ENCODE measurements around the gene STYXL1.
"Not testable (repeated sequence)": the region's sequence is repeated elsewhere in the genome, so short reads cannot be mapped to it uniquely, and the experiment has no call there.

STYXL1 gene

DNA sequence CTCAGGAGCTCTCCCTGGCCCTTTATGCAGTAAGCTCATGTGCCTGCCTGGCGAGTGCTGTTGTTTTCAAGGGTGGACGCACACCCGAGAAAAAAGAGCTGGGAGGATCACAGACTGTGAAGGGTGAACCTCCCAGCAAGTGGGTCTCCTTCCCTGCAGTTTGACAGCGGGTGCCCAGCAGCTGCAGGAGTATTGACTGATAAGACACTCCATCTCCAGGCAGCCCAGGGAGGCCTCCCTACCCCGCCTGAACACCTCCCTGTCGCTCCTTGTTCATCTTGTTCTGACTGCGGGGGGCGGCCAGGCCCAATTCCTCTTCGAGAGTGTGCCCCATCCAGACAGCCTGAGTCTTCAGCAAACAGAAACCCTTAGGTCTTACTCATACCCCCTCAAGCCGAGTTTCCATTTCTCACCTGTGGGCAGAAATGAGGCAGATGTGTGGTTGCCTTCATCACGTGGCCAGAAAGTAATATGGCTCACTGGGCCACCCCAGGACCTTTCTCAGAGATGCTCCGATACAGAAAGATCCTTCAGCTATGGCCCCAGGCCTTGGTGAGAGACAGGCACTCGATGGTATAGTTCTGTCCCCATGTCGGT lies 17.3 kb upstream of the STYXL1 start:
- no peak for DNase-seq

DNA sequence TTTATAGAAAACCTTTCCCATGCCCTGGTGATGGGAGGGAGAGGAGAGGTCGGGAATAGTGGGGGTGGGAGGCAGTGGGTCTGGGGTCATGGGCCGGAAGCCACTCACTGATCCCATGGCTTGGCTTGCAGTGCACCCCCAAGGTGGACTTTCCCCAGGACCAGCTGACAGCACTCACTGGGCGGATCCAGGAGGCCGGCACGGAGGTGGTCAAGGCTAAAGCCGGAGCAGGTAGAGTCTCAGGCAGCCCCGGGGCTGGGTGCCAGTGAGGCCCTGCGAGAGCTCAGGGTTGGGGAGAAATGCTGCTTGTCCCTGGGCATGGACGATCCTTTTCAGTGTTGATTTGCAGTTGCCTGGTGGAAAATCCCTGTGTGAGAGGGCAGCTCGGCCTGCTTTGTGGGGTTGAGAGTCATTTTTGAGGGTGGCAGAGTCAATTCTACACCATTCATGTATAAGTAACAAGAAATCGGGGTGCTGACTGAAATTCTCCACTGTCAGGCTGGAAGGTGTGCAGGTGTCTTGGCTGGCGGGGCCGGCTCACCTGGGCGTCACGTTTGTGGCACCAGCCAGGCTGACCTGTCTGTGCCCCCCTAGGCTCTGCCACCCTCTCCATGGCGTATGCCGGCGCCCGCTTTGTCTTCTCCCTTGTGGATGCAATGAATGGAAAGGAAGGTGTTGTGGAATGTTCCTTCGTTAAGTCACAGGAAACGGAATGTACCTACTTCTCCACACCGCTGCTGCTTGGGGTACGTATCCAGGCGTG lies 16.6 kb upstream of the STYXL1 start:
- no peak for DNase-seq

DNA sequence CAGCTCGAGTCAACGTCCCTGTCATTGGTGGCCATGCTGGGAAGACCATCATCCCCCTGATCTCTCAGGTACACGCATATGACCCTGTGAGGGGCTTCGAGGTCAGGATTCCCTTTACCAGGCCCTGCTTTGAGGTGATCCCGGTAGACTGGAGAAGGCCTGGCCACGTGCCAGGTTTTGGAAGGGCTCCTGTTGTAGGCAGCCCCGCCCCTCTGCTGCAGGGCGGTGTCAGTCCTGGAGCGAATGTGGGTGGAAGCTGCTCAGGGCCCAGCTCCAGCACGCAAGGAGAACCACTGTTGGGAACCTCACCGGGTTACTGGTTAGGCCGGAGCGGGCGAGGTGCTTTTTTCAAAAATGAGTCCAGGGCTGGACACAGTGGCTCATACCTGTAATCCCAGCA lies 15.7 kb upstream of the STYXL1 start:
- no peak for DNase-seq

DNA sequence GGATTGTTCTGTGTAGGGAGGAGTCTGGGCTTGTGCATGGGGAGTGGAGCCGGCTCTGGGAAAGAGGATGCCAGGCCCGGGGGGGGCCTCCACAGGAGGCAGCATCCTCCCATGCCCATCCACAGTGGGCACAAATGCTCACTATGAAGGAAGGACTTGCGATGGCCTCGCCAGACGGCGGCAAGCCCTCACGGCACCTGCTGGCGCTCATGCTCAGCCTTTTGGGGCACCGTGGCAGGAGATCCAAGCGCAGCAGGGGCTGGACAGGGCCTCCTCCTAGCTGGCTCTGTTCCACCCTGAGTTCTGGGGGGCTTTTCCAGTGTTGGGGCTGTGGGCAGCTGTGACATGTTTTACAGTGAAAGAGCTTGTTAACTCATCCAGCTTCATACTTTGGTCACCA lies 15.3 kb upstream of the STYXL1 start:
- DNase-seq = no peak

DNA sequence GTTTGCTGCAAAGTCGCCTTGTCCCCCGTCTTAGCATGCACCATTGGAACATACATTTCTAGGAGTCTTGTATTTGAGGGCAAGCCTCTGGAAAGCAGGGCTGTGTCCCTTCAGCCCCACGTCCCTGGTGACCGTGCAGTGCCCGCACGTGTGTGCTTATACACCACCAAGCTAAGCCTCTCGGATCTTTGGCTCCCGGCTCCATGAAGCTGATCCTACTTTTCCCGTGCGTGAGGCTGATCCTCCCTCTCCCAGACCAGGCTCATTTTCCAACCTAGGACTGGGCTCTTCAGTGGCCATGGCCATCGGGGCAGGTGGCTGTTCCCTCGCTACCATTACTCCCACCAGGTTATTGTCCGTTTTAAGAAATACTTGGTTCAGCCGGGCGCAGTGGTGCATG lies 14.5 kb upstream of the STYXL1 start:
- DNase-seq = no peak

DNA sequence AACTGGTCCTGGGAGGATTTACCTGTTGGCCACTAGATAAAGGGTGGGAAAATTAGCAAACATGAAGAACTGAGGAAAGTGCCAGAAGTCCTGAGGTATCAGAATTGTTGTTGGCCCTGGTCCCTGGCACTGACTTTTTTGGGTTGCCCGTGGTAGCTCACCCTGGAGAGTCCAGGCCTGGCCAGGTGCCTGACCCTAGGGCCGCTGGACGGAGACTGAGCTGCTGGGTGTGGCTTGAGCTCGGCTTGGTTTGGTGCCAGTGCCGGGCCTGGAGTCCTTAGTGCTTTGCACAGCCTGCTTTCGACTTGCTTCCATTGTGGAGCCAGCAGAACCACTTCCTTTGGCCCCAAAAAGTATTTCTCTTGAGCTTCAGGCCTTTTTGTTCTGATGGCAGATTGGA lies 13.0 kb upstream of the STYXL1 start:
- DNase-seq = no peak

DNA sequence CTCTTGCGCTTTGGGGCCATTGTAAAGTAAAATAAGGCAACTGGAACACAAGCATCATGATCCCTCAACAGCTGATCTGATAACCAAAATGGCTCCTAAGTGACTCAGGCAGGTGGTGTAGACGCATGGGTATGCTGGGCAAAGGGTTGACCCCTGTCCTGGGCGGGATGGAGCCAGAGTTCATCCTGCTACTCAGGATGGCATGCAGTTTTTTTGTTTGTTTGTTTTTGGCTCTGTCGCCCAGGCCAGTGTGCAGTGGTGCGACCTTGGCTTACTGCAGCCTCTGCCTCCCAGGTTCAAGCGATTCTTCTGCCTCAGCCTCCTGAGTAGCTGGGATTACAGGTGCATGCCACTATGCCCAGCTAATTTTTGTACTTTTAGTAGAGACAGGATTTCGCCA lies 10.9 kb upstream of the STYXL1 start:
- not testable (repeated sequence) for DNase-seq

DNA sequence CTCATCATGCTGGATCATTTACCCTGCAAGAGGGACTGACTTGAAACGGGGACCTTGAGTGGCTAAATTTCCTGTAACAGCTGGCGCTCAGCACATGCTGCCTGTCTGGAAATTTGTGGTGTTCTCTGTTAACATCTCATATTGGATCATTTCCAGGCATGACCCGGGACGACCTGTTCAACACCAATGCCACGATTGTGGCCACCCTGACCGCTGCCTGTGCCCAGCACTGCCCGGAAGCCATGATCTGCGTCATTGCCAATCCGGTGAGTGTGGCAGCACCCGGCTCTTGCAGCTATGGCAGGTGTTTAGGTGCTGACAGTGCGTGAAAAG lies 10.0 kb upstream of the STYXL1 start:
- DNase-seq = no peak

DNA sequence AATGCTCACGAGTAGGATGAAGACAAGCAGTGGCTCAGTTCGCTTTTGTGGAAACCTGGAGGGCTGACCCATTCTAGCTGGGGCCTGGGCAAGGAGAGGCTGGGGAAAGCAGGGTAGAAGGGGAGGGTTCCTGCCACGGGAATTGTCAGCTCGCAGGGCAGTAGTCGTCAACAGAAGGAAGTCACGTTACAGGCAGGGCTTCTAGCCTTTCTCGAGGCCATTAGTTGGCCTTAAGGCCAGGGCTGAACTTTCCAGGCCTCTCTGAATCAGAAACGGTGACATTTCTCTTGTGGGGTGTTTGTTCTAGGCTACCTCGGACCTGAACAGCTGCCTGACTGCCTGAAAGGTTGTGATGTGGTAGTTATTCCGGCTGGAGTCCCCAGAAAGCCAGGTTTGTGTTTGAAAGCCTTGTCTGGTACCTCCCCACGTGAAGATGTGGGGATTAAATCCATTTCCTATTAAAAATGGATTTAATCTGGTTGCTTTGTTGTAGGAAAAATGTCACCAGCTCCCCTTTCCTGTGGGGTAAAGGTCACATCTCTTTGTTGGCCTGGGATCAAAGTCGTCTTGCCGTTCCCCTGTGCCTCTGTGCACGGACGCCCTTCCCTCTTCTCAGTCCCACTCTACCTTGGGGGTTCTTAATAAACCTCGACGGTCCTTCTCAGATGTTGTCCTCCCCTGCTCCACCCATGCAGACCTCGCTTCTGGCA lies 9.5 kb upstream of the STYXL1 start:
- no peak for DNase-seq

DNA sequence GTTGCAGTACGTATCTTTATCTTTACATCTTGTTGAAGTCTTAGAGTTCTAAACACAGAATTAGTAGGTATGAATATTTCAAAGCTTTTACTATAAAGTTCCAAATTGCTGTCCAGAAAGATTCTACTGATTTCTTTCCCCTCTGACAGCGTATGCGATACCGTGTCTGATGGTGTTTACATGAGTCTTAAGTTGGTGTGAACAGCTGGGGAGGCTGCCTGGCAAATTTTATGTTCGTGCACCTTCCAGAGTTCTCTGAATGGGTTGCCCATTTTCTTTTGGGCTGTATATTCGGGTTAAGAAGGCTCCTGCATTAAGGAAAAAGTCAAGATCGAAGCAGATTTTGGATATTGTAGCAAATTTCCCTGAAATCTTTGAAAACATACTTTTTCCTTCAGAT lies 8.4 kb upstream of the STYXL1 start:
- DNase-seq = no peak

DNA sequence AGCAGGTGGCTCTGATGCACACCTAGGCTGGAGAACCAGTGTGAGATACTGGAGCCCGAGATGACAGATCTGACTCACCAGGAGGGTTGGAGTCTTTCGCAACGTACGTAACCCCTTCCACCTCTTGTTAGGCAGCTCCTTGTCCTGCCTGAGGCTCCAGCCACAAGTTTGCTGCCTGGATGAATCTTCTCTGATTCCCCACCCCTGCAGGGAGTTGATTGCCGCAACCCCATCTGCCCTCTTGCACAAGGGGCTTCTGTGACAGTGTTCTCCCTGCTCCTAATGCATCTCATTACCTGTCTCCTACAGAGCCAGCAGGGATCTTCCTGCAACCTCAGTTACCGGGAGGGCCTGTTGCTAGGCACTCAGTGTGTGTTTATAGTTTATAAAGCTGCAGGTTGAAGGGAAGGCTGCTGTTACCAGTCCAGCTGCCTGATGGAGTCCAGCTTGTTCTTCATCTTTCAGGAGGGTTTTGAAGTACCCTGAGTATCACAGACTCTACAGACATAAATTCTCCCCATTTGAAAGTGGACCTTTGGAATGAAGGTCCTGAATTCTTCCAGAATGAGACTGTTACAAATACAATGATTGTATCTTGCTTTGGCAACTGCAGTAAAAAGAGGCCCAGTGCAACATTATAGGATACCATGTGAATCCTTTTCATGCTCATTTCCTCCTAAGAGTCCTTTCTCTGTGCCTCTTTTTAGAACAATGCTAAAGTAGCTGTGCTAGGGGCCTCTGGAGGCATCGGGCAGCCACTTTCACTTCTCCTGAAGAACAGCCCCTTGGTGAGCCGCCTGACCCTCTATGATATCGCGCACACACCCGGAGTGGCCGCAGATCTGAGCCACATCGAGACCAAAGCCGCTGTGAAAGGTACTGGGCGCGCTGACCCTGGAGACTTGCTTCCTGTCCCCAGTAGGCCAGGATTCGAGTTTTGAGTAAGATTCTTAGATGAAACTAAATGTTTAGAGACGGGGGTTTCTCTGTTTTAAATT lies 6.6 kb upstream of the STYXL1 start:
- no peak for DNase-seq

DNA sequence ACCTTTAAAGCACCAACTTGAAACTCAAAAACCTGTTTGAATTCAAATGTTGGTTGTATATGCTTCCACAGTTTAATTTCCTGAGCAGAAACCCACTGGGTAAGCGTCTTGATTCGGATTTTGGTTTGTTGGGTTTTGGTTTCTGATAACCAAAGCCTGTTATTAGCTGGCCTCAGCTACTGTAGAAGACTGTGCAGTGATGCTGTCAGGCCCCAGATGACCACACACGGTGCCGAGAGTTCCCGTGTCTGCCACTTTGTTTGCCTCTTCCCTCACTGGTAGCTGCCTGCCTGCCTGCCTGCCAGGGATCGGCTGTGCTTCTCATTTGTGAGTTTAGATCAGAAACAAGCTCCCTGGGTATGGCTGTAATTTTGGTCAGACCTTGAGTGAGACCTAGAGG lies 5.7 kb upstream of the STYXL1 start:
- DNase-seq = no peak

DNA sequence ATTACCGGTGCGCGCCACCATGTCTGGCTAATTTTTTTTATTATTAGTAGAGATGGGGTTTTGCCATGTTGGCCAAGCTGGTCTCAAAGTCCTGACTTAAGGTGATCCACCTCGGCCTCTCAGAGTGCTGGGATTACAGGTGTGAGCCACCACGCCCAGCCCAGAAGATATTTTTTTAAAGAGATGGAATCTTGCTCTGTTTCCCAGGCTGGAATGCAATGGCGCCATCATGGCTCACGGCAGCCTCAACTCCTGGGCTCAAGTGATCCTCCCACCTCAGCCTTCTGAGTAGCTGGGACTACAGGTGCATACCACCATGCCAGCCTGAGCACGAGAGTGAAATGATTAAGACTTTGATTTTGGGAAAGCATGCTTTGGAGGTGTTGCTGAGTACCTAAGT lies 4.9 kb upstream of the STYXL1 start:
- DNase-seq = not testable (repeated sequence)

DNA sequence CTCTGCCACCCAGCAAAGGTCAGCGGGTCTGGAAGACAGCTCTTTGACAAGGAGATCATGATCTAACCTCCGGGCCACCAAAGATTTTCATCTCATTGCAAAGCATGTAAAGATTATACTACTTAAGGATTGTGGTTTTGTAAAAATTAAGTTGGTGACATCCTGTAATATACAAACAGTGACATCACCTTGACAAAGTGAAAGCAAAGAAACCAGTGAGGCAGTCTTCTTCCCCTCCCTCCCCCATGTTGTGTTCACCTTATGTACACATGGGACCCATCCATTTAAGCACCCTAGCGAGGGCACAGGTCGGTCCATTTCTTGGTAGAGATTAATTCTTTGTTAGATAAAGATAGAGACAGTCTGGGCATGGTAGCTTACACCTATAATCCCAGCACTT lies 4.0 kb upstream of the STYXL1 start:
- no peak for DNase-seq

DNA sequence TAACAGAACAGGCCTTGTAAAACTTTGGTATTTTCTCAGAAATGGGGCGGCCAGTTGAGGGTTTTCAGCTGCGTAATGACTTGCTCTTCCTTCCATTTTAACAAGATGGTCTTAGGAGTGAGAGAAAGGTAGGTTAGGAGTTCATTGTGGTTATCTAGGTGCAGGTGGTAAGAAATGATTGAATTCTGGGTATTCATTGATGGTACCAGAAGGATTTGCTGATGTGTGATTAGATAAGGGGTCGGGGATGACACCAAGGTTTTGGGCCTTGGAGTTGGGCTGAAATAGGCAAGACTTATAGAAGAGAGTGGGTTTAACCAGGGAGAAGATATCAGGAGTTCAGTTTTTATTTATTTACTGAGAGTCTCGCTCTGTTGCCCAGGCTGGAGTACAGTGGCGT lies 2.7 kb upstream of the STYXL1 start:
- DNase-seq = no peak

DNA sequence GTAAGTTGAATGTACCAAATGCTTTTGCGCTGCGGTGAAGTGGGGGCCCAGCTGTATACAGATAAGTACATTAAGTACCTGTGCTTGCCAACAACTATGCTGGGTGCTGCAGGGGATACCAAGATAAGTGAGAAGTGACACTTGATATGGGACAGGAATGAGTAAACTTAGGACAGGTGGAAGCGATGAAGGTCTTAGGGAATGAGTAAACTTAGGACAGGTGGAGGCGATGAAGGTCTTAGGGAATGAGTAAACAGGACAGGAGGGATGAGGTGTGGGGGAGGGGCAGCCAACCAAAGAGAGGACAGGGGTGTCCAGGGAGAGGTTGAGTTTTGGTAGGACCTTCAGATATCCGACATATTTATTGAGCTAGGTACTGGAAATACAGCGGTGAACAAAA lies 1.5 kb upstream of the STYXL1 start:
- no peak for DNase-seq

DNA sequence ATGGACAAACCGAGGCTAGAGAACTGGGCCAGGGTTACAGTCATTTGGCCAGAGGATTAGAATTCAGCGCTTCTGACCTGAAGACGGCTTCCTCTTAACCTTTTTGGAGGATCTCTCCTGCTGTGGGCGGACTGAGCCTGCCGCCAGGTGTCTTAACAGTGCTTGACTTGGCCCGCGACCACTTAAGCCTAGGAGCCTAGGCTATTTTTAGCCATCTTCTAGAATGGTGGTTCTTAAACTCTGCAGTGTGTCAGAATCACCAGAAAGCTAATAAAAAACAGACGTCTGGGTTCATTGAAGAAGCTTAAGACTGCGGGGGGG lies 828 bp upstream of the STYXL1 start:
- DNase-seq = no peak

DNA sequence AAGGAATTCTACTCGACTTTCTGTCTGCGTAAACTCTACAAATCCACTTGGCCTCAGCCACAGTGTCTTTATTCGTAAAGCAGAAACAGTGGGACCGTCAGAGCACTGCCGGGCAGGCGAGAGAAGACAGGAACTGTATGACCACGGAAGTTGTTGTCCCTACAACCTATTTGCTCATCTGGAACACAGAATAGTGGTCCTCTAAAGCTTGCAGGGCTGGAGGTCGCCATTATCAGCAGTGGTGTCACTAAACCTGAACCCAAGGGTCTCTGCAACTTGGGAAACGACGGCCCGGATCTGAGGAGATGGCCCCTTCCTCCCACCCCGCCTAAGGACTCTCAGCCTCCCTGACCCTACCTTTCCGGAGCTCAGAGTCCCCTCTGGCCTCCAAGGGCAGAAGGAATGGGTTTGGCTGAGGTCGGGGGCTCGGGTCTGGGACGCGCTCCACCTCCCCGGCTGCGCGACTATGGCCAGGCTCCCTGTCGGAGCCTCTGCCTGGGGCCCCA lies 442 bp downstream of the STYXL1 start:
- peak in 1 of 4 experiments; percentile 30 for DNase-seq

DNA sequence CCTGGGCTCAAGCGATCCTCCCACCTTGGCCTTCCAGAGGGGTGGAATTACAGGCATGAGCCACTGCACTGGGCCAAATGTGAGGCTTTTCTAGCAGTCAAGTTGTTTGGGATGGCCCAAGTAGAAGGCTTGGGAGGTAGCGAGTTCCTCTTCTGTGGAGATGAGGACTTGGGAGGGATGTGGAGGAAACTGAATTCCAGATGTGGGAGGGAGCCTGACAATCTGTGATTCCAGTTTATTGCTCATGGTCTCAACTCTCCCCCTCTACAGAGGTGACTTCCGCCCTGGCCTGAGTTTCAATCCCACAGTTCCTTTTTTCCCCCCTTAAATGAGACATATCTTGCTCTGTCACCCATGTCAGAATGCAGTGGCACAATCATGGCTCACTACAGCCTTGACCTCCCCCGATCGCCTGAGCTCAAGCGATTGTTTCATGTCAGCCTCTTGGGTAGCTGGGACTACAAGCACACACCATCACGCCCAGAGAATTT lies 3.4 kb downstream of the STYXL1 start:
- no peak for DNase-seq

DNA sequence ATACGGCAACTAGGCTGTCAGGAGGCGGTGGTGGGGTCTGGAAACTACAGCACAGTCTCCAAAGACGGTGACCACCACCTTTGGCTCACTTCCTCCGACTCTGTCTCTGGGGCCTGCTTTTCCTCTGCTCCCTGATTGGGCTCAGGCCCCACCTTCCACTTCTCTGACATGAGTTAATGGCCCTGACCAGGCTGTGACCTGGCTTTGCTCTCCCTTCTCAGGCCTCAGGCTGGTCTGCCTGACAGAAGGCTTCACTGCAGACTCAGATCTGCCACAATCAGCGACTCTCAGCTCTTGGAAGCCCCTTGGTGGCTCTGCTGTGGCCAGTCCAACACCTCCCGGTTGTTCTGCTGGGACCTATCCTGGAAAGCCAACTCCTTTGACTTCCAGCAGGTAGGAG lies 7.7 kb downstream of the STYXL1 start:
- DNase-seq = no peak

DNA sequence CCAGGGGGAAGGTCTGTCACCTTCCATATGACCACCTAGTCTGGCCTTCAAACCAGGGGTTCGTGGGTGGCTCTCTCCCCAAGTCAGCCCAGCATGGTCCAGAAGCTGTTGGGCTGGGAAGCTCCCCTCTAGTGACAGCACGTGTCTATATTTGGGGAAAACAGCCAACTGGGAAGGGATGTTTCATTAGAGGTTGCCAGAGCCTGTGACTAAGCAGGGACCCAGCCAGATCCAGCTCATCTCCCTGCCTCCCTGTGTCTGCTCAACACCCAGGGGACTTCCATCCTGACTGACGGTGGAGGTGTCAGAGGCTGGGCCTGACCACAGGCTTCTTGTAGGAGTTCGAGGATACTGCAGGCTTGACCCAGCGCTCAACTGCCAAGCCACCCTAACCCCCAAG lies 10.5 kb downstream of the STYXL1 start:
- no peak for DNase-seq

DNA sequence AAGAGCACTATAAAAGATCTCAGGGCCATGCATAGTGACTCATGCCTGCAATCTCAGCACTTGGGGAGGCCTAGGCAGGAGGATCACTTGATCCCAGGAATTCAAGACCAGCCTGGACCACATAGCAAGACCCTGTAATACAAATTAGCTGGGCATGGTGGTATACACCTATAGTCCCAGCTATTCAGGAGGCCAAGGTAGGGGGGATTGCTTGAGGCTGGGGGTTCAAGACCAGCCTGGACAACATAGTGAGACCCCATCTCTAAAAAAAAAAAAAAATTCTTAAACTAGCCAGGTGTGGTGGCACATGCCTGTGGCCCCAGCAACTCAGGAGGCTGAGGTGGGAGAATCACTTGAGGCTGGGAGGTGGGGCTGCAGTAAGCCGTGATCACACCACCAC lies 15.8 kb downstream of the STYXL1 start:
- no peak for DNase-seq

DNA sequence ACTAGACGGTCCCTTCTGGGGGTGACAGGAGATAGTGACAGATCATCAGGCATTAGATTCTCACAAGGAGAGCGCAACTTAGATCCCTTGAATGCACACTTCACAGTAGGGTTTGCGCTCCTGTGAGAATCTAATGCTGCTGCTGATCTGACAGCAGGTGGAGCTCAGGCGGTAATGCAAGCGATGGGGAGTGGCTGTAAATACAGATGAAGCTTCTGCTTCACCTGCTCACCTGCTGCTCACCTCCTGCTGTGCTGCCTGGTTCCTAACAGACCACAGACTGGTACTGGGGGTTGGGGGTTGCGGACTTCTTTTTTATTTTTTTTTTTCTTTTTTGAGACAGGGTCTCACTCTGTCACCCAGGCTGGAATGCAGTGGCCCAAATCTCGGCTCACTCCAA lies 18.1 kb downstream of the STYXL1 start:
- DNase-seq = not testable (repeated sequence)

Measured in activated naive CD4-positive, alpha-beta T cell (primary cell).